OCI-M2 (cell line): ENCODE measurements around the gene NAA40.

Source experiments
- DNase-seq: peaks from one replicate; lab custom pipeline; 2025; ENCODE audit not compliant: unreplicated experiment; lab: John Stamatoyannopoulos, UW

NAA40 gene

GRCh38 chr11:63938479-63939396 lies at the start of gene NAA40:
TSS of gene NAA40 (plus strand) at chr11:63939002. CDS start at chr11:63939097, 95 bp downstream.
- peak; percentile 63 for DNase-seq

DNA sequence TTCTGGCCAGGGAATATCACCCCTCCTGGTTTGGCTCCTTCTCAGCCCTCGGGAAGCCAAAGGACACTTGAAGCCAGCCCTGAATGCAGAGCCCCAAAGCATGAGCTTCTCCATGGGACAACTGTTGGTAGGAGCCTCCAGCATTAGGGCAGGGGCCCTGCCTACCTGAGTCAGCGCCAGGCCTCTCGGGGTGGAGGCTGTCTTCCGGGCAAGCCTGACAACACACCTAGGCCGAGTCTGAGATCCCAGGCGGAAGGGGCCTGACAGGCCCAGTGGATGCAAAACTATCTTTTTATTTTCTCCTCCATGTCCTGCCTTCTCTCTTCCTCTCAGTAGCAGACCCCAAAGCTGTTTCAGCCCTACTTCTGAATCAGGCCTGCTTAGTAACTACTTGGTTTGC lies 49.5 kb upstream of the NAA40 start:
- DNase-seq, result no peak

GRCh38 chr11:63890368-63890767 lies 48.4 kb upstream of the NAA40 start:
- DNase-seq, result no peak

- DNase-seq, result no peak
Measured at GRCh38 chr11:63892228-63892627, 46.6 kb upstream of the NAA40 start.

GRCh38 chr11:63893355-63893754 lies 45.4 kb upstream of the NAA40 start:
- DNase-seq, result no peak

GRCh38 chr11:63896071-63896470 lies 42.7 kb upstream of the NAA40 start:
- DNase-seq, result no peak

DNA sequence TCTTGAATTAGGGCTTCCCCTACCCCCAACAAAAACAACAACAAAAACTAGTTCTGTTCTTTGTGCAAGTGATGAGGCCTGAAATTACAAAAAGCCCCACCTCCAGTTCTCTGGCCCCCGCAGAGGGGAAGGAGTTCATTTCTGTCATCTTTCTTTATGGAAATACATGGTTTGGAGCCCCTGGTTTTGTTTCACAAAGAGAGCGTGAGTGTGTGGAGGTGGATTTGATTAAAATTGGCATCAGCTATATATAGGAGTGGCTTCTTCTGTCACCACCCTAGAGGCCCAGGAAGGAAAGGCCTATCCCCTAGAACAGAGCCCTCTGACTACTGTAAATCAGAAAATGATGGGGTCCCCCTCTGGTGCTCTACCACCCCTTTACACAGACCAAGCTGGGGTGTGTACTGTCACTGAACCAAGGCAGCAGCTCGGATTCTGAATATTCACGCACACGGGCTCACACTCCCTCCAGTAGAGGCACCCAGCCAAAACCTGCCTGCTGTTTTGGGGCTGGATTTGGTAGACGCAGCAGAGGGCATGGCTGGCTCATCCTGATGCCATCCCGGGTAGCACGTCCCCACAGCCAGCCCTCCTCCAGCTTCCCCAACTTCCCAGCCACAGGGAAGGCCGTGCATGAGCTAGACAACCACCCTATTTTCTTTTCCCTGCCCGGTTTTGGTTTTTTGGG lies 41.2 kb upstream of the NAA40 start:
- no peak for DNase-seq

DNA sequence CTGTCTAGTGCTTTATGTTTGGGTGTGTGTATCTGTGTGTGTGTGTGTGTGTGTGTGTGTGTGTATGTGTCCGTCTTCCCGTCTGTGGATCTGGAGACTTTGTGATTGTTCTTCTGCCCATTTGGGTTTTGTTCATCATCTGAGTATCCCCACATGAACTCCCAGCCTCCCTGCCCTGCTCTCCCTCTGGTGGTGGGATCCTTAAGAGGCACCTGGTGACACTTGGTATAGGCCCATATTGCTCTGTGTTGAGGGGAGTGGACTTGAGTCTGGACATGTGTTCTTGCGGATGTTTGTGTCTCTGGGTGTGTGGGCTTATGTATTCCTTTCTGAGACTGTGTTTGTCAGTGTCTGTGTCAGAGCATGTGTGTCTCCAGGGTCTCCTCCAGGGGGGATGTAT lies 37.1 kb upstream of the NAA40 start:
- DNase-seq, result no peak

DNA sequence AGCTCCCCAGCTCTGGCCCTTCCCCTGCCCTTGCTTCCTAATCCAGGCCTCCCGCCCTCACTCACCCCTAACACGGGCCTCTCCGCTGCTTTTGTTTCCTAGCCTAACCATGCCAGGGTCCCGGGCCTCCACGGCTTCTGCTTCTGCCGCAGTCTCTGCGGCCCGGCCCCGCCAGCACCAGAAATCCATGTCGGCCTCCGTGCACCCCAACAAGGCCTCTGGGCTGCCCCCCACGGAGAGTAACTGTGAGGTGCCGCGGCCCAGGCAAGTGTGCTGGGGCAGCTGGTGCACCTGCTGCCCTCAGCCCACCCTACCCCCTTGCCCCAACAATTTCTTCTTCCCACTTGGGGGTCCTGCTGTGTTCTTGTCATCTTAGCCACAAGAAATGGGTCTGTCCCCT lies 34.9 kb upstream of the NAA40 start:
- no peak for DNase-seq

DNA sequence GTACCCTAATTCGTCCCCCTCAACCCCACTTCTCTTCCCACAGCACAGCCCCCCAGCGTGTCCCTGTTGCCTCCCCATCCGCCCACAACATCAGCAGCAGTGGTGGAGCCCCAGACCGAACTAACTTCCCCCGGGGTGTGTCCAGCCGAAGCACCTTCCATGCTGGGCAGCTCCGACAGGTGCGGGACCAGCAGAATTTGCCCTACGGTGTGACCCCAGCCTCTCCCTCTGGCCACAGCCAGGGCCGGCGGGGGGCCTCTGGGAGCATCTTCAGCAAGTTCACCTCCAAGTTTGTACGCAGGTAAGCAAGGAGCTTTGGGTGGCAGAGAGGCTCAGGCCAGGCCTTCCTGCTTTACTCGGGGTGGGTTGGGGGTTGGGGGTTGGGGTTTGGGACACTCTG lies 34.1 kb upstream of the NAA40 start:
- DNase-seq, result no peak

- DNase-seq, result no peak
Measured at GRCh38 chr11:63905179-63905578, 33.6 kb upstream of the NAA40 start.

- DNase-seq, result no peak
Measured at GRCh38 chr11:63906087-63906486, 32.7 kb upstream of the NAA40 start.

GRCh38 chr11:63906585-63906984 lies 32.2 kb upstream of the NAA40 start:
- no peak for DNase-seq

GRCh38 chr11:63907063-63907462 lies 31.7 kb upstream of the NAA40 start:
- DNase-seq, result no peak

- DNase-seq, result no peak
Measured at GRCh38 chr11:63907808-63908530, 30.8 kb upstream of the NAA40 start.

- DNase-seq, result no peak
Measured at GRCh38 chr11:63908631-63909401, 30.0 kb upstream of the NAA40 start.

- no peak for DNase-seq
Measured at GRCh38 chr11:63909591-63910506, 29.0 kb upstream of the NAA40 start.

DNA sequence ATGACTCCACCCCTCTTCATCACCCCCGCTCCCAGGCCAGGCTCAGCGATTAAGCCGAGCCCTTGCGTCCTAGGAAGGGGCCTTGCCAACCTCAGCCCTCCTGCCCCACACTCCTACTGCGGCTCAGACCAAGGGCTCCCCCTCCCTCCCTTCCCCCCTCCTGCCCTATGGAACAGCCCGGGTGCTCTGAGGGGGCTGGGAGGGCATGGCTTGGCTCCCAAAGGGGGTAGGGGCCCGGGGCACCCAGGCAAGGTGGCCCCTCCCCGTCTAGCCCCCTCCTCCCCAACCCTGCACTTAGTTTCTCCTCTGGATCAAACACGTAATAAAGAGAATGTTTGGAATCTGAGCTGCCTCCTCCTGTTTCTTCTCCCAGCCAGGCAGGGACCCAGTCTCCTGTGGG lies 28.1 kb upstream of the NAA40 start:
- DNase-seq, result no peak

DNA sequence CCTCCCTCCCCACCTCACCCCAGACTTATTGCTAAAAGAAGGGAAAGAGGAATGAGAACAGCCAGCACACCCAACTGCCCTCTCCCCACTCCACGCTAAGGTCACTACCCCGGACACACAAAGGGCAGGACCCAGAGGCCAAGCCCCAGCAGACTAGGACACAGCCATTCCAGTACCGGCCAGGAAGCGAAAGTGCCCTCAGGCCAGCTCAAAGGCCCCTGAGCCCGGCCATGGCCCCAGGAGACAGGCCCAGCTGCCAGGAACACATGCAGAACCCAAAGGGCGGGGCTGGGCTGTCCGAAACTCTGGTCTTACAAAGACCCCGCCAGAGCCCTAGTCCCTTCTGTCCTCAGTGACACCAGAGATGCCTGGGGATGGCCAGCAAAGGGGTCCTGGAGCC lies 27.4 kb upstream of the NAA40 start:
- DNase-seq, result no peak

DNA sequence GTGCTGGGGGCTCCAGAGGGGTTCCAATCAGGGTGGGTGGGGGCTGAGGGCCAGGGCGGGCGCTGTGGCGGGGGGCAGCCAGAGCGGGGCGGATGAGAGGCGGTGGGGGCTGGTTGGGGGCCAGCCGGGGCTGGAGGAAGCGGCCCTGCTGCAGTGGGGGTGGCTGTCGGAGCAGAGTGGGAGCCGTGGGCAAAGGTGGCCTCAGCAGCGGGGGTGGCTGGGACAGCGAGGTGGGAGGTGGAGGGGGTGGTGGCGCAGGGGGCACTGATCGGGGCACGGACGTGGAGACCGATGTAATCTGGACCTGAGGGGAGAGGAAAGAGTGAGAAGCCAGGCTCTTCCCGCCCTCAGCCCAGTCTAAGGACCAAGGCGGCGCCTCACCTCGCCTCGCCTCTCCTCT lies 26.9 kb upstream of the NAA40 start:
- DNase-seq, result no peak
